Brain microvascular endothelial cell (primary cell): ENCODE measurements around the gene ZFAND4.
A peak's percentile ranks its signal among the peaks of the same experiment; 100 is the strongest.

Source experiments
- DNase-seq: peaks from one replicate; pipeline ENCODE4 v3.0.0-alpha.2; 2020
- H3K27ac ChIP-seq: fragments of 250-450 bp; sonication (Bioruptor Pico); 2 replicates; pipeline ENCODE4 v1.5.1; 2020; ENCODE audit warnings: mild to moderate bottlenecking, moderate library complexity
- H3K27me3 ChIP-seq: fragments of 250-450 bp; sonication (Bioruptor Pico); replicated peaks from 2 replicates; pipeline ENCODE4 v1.5.1; 2020; ENCODE audit warnings: mild to moderate bottlenecking
- H3K36me3 ChIP-seq: fragments of 250-450 bp; sonication (Bioruptor Pico); replicated peaks from 2 replicates; pipeline ENCODE4 v1.5.1; 2020; ENCODE audit warnings: mild to moderate bottlenecking
- H3K4me3 ChIP-seq: 2 replicates; pipeline ENCODE4 v1.5.1; 2011; ENCODE audit warnings: low read depth, mild to moderate bottlenecking, control low read depth, low read length, moderate library complexity
- CTCF ChIP-seq: IDR thresholded peaks from 2 replicates; pipeline ENCODE4 v1.5.1; 2011; ENCODE audit warnings: low read depth, mild to moderate bottlenecking, moderate library complexity, low read length, control low read depth, inconsistent platforms; ENCODE audit errors: missing control alignments
- in situ Hi-C: cut with HindIII; loops from 2 replicates; pipeline ENCODE4 v1.10.0; 2017; ENCODE audit warnings: low sequenced_read_pairs, low pct_ligation_motif_present

The ZFAND4 gene

GRCh38 chr10:45599646-45600045 is 72.9 kb downstream of the ZFAND4 start:
- H3K36me3 ChIP-seq, result no peaks in the 10 kb centered on the region
- DNase-seq, result no peak
- TF ChIP-seq CTCF, result no peak
- in situ Hi-C loops, result no loop called here
- H3K27me3 ChIP-seq, result peaks cover 8% of the 10 kb centered on the region
- no peak overlapping the region for H3K4me3 ChIP-seq
- no peak overlapping the region for H3K27ac ChIP-seq

GRCh38 chr10:45599021-45599603 is 73.5 kb downstream of the ZFAND4 start:
- H3K4me3 ChIP-seq, result no peak overlapping the region
- TF ChIP-seq CTCF, result no peak
- no peak for DNase-seq
- peaks cover 8% of the 10 kb centered on the region for H3K27me3 ChIP-seq
- in situ Hi-C loops, result no loop called here
- no peak overlapping the region for H3K27ac ChIP-seq
- no peaks in the 10 kb centered on the region for H3K36me3 ChIP-seq

DNA sequence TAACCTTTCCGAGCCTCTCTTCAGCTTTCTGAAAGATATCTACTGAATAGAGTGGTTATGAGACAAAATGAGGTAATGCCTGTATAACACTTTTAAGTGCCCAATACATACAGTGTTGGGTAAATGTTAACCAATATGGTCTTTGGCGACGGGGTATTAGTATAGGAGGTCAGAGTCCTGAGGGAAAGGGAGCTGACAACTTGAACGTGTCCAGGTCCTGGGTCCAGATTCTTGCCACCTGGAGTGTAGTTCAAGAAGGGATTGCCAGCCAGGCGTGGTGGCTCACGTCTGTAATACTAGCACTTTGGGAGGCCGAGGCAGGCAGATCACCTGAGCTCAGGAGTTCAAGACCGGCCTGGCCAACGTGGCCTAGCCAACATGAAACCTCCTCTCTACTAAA is 76.0 kb downstream of the ZFAND4 start:
- no peak overlapping the region for H3K4me3 ChIP-seq
- DNase-seq, result no peak
- H3K27ac ChIP-seq, result no peak overlapping the region
- H3K36me3 ChIP-seq, result no peaks in the 10 kb centered on the region
- no peak for TF ChIP-seq CTCF
- in situ Hi-C loops, result no loop called here
- peaks cover 8% of the 10 kb centered on the region for H3K27me3 ChIP-seq

DNA sequence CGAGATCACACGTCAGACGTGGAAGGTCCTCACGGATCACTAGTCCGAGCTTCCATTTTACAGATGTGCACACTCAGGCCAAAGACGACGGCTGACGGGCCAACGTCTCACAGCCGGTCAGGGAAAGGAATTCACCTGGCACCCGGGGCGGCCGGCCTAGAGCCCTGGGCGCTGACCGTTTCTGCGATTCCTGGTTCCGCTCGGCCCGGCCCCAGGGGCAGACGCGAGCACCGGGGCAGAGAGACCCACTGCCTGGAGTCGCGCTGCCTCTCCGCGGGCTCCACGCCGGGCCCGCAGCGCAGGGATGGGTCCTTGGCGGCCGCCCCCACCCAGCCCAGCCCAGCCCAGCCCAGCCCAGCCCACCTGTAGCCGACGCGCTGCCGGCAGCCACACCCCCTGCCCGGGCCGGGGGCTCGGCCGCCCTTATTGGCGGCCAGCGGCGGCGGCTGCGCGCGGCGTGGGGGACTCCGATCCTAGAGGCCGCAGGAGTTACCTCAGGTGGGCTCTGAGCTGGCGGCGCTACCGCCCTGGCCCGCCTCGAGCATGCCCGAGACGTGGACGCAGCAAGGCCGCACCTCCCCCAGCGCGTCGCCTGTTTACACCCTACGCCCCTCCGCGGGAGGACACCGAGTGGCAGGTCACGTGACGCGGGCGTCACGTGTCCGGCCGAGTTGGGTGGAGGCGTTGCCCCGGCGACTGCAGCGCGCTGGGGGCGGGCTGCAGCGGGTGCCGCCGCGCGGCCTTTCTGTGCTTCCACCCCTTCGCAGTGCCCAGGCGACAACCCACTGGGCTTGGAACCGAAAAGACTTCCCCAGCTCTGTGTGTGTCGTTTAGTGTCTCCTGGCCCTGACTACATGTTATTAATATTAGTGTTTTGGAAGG is 78.1 kb downstream of the ZFAND4 start:
- no peak for TF ChIP-seq CTCF
- peak overlapping the region; percentile 16 for H3K27ac ChIP-seq
- DNase-seq, result peak; percentile 71
- peak overlapping the region; percentile 84 for H3K4me3 ChIP-seq
- no peaks in the 10 kb centered on the region for H3K27me3 ChIP-seq
- in situ Hi-C loops, result no loop called here
- no peaks in the 10 kb centered on the region for H3K36me3 ChIP-seq

- no peak for DNase-seq
- Histone ChIP-seq H3K36me3 (no peaks in the 10 kb centered on the region), H3K27ac (no peak overlapping the region), H3K27me3 (no peaks in the 10 kb centered on the region), H3K4me3 (peak overlapping the region; percentile 84)
- no peak for TF ChIP-seq CTCF
- in situ Hi-C loops, result no loop called here
Observed at GRCh38 chr10:45593938-45594275, 78.7 kb downstream of the ZFAND4 start.
